Thymus (tissue), 11 donors: Measurements from ENCODE around the gene TMPRSS9. TPM values are rescaled to one million over a fixed set of nuclear protein-coding genes. Genes with fewer than 3 reads are reported as not detected.
"Not testable (repeated sequence)": the region's sequence is repeated elsewhere in the genome, so short reads cannot be mapped to it uniquely, and the experiment has no call there.

Experiments used
- DNase-seq, 9 donors: peaks; one replicate each; pipeline ENCODE4 v3.0.0-alpha.2; 2013; ENCODE audit warnings: low spot score in 9 of 9, low read depth in 6 of 9, missing footprints in 1 of 9
- H3K27ac ChIP-seq, 2 donors: one replicate each; pipeline ENCODE4 v1.5.1; 2013; ENCODE audit warnings: control low read depth in 1 of 2, low read depth in 1 of 2, low read length in 1 of 2, mild to moderate bottlenecking in 1 of 2, moderate library complexity in 1 of 2
- H3K27me3 ChIP-seq, 2 donors: one replicate each; pipeline ENCODE4 v1.5.1; 2013; ENCODE audit warnings: low read length in 1 of 2; ENCODE audit not compliant: control insufficient read depth in 2 of 2, insufficient read depth in 1 of 2
- H3K36me3 ChIP-seq, 2 donors: one replicate each; pipeline ENCODE4 v1.5.1; 2013; ENCODE audit warnings: low read length in 1 of 2, mild to moderate bottlenecking in 1 of 2, moderate library complexity in 1 of 2; ENCODE audit not compliant: control insufficient read depth in 2 of 2, insufficient read depth in 2 of 2
- H3K4me1 ChIP-seq, 2 donors: one replicate each; pipeline ENCODE4 v1.5.1; 2013; ENCODE audit warnings: low read length in 2 of 2; ENCODE audit not compliant: control insufficient read depth in 2 of 2, insufficient read depth in 2 of 2
- H3K4me3 ChIP-seq, 2 donors: one replicate each; pipeline ENCODE4 v1.5.1; 2013; ENCODE audit warnings: low read length in 2 of 2, control low read depth in 1 of 2, mild to moderate bottlenecking in 1 of 2
- H3K9me3 ChIP-seq, 2 donors: one replicate each; pipeline ENCODE4 v1.5.1; 2013; ENCODE audit warnings: low read length in 1 of 2, mild to moderate bottlenecking in 1 of 2; ENCODE audit not compliant: control insufficient read depth in 2 of 2, insufficient read depth in 1 of 2
- WGBS: extraction: QIAGEN DNeasy Blood & Tissue Kit; methylation state at CpG from one replicate; pipeline ENCODE4 v1.1.7; 2013; 5-methylcytosine and 5-hydroxymethylcytosine counted together
- polyA plus RNA-seq: library from polyadenylated mRNA; stranded (reverse); fragments of 200-250 nt; gene quantifications from one replicate; pipeline ENCODE4 v1.2.3, GENCODE V29; 2013
- total RNA-seq: library from RNA; stranded (reverse); fragments of 120-200 nt; gene quantifications from one replicate; pipeline ENCODE4 v1.2.4, GENCODE V29; 2013
- donor health status: healthy.

TMPRSS9 gene
- total and polyA plus RNA-seq, 2 donors: 0.09 to 0.18 TPM

DNA sequence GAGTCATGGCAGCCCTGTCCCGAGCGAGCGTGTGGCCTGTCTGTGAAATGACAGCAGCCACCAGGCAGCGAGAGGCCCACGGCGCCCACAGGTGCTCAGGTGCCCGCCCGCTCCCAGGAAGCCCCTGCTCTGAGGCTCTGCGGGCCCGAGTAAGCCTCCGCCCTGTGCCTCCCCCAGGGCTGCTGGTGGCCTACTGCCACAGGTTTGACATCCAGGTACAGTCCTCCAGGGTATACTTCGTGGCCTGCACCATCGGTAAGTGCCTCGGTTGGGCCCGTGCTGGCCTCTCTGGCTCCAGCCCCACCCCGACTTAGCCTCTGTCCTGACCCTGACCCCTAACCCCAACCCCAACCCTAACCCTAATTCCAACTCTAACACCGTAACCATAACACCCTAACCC lies 15.0 kb upstream of the TMPRSS9 start:
- no peaks in the 10 kb centered on the region for H3K9me3 ChIP-seq
- no peak overlapping the region for H3K4me3 ChIP-seq
- H3K27ac ChIP-seq: no peak overlapping the region
- H3K4me1 ChIP-seq: peaks cover 0 to 4% of the 10 kb centered on the region in 2 donors
- H3K36me3 ChIP-seq: peaks cover 32 to 64% of the 10 kb centered on the region in 2 donors
- WGBS: 99% methylated on average over 17 of the region's 17 CpGs
- H3K27me3 ChIP-seq: no peaks in the 10 kb centered on the region
- no peak for DNase-seq

DNA sequence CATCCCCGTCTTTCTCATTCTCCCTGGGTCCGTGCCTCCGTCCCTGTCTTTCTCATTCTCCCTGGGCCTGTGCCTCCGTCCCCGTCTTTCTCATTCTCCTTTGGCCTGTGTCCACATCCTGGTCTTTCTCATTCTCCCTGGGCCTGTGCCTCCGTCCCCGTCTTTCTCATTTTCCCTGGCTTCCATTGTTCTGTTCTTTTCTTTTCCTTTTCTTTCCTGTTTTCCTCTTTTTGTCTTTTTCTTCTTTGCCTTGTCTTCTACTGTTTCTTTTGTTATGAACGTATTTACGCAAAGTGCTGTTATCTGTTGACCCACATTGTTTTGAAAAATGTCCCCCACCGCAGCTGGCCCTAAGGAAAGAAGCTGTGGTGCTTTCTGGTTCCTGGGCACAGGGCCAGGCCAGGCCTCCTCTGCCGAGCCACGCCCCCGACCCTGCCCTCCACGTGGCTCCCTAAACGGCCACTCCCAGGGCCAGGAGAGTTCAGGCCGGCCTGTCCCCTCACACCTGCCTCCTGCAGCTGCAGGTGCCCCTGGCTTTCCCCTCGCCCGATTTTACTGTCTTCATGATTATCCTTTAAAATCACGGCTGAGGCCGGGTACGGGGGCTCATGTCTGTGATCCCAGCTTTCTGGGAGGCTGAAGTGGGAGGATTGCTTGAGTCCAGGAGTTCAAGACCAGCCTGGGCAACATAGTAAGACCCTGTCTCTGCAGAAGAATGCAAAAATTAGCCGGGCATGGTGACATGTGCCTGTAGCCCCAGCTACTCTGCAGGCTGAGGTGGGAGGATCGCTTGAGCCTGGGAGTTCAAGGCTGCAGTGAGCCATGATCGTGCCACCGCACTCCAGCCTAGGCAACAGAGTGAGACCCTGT lies 14.0 kb upstream of the TMPRSS9 start:
- 95% methylated on average over 25 of the region's 25 CpGs for WGBS
- Histone ChIP-seq H3K36me3 (peaks cover 28 to 62% of the 10 kb centered on the region in 2 donors), H3K27ac (no peak overlapping the region), H3K4me3 (no peak overlapping the region), H3K4me1 (peaks cover 0 to 4% of the 10 kb centered on the region in 2 donors), H3K9me3 (no peaks in the 10 kb centered on the region), H3K27me3 (no peaks in the 10 kb centered on the region)
- no peak for DNase-seq

DNA sequence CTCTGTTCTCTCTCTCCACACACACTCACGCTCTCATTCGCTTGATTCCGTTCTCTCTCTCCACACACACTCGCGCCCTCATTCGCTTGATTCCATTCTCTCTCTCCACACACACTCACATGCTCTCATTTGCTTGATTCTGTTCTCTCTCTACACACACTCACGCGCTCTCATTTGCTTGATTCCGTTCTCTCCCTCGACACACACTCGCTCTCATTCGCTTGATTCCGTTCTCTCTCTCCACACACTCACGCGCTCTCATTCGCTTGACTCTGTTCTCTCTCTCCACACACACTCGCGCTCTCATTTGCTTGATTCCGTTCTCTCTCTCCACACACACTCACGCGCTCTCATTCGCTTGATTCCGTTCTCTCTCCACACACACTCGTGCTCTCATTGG lies 10.2 kb upstream of the TMPRSS9 start:
- not testable (repeated sequence) for H3K4me1 ChIP-seq, H3K4me3 ChIP-seq, H3K9me3 ChIP-seq, DNase-seq, H3K27me3 ChIP-seq, H3K27ac ChIP-seq
- WGBS: 96% methylated on average over 24 of the region's 24 CpGs
- H3K36me3 ChIP-seq: peaks cover 32 to 67% of the 10 kb centered on the region in 2 donors

DNA sequence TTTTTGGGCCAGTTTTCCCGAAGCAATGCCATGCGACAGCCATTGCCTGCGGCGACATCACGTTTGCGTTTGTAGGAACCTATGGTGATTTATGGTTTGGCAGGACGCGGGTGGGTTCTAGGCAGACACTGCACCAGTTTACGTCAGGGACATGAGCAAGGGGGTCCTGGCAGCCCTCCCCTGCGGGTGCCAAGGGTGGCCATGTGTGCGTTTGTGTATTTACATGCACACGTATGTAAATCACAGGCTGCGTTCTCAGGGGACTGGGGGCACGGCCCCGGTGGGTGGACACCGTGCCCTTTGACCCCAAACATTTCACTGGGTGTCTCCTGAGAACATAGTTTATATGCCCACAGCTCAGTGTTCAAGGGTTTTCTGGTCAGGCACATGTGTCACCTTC lies 9.4 kb upstream of the TMPRSS9 start:
- 98% methylated on average over 16 of the region's 16 CpGs for WGBS
- H3K27me3 ChIP-seq: no peaks in the 10 kb centered on the region
- peaks cover 31 to 64% of the 10 kb centered on the region in 2 donors for H3K36me3 ChIP-seq
- H3K9me3 ChIP-seq: no peaks in the 10 kb centered on the region
- H3K27ac ChIP-seq: no peak overlapping the region
- DNase-seq: no peak
- H3K4me1 ChIP-seq: no peaks in the 10 kb centered on the region
- no peak overlapping the region for H3K4me3 ChIP-seq

DNA sequence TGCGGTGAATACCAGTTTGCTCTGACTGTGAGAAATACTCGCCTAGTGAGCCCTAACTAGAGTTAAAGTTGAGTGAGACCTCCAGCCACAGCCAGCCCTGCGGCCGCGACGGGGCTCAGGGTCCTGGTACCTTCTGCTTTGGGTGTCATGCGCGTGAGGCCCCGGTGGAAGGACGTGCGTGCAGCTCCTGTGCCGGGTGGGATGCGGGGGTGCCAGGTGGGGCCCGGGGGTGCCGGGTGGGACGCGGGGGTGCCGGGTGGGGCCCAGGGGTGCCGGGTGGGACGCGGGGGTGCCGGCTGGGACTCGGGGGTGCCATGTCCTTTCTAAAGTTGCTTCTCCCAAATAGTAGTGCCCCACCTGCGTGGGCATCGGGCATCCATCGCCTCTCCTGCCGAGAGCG lies 8.5 kb upstream of the TMPRSS9 start:
- Histone ChIP-seq H3K36me3 (peaks cover 31 to 57% of the 10 kb centered on the region in 2 donors), H3K27ac (no peak overlapping the region), H3K9me3 (no peaks in the 10 kb centered on the region), H3K4me3 (no peak overlapping the region), H3K27me3 (no peaks in the 10 kb centered on the region), H3K4me1 (no peaks in the 10 kb centered on the region)
- 98% methylated on average over 28 of the region's 28 CpGs for WGBS
- no peak for DNase-seq

DNA sequence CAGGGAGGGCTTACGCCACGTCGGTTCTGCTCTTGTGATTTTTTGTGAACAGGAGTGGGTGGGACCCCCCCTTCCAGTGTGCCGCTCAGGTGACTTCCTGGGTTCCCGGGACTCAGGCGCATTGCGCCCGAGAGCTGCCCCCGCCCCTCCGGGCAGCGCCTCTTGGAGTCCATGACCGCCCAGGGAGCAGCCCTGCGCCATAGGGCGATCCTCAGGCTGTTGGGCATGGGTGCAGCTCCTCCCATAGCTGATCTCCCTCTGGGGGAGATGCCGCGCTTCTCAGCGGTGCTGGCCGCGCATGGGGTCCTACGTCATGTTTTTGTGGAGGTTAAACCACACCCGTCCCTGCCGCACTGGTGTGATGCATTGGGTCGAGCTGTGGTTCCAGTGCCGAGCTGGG lies 7.9 kb upstream of the TMPRSS9 start:
- H3K4me3 ChIP-seq: no peak overlapping the region
- WGBS: 97% methylated on average over 24 of the region's 24 CpGs
- no peaks in the 10 kb centered on the region for H3K4me1 ChIP-seq
- DNase-seq: no peak
- no peaks in the 10 kb centered on the region for H3K27me3 ChIP-seq
- peaks cover 31 to 53% of the 10 kb centered on the region in 2 donors for H3K36me3 ChIP-seq
- H3K27ac ChIP-seq: no peak overlapping the region
- H3K9me3 ChIP-seq: no peaks in the 10 kb centered on the region

DNA sequence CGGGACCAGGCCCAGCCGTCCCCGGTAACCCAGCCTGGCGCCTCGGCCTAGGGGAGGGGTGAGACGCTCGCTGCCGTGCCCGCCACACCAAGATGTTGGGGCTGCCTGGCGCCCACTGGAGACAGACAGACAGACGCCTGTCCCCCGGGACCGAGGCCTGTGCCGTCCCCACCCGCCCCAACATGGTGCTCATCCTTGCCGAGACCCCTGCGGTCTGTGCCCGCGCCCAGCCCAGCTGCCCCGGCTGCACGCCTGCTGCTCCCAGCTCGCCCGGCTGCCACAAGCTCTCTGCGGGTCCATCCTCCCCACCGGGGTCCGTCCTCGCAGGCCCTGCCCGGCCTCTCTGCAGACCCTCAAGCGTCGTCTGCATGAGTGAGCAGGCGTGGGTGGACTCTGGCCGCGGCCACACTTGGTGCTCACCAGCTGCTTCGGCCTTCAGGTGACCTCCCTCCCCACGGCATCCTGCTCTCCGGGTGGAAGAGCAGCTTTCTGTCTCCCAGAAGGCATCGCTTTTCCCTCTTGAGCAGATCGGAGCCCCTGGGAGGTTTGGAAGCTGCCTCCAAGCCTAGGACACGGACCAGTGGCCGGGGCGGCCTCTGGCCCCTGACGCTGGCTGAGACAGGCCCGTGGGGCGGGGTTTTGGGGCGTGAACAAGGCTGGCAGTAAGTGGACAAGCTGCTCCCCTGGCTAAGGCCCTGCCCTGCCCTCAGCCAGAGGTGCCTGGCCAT lies 6.7 kb upstream of the TMPRSS9 start:
- WGBS: 96% methylated on average over 45 of the region's 45 CpGs
- no peak for DNase-seq

DNA sequence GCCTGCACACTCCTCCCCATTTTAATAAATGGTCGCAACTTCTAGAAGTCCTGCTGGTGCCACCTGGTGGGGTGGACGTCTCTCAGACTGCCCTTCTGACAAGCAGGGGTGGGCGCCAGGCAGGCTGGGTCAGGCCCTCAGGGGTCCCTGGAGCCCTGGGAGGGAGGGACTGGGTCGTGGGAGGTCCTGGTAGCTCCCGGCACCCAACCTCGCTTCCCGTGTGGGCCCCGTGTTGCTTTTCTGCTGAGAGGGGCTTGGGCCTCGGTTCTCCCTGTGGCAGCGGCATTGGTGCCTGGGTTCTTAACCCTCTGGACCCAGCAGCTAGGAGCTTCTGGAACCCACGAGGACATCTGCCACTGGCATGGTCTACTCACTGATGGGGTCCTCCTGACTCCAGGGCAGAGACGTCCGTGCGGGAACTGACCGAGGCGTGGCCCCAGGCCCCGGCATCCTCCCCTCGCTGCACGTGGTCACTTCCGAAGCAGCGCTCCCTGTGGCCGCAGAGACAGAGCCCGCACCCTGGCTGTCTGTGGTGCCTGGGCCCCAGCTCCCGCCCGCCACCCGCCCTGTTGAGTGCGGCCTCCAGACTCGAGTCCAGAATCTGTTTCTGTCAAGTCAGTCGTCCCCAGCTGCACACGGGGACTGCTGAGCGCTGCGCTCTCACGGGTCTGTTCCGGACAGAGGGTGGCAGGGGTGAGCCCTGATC lies 6.0 kb upstream of the TMPRSS9 start:
- peaks cover 3 to 11% of the 10 kb centered on the region in 2 donors for H3K27me3 ChIP-seq
- no peak overlapping the region for H3K27ac ChIP-seq
- H3K4me1 ChIP-seq: no peaks in the 10 kb centered on the region
- DNase-seq: no peak
- WGBS: 98% methylated on average over 34 of the region's 34 CpGs
- no peaks in the 10 kb centered on the region for H3K9me3 ChIP-seq
- H3K36me3 ChIP-seq: peaks cover 29 to 53% of the 10 kb centered on the region in 2 donors
- H3K4me3 ChIP-seq: no peak overlapping the region

More for the DNA sequence above, 6.7 kb upstream of the TMPRSS9 start:
- Histone ChIP-seq H3K27ac (no peak overlapping the region), H3K27me3 (peaks cover 0 to 4% of the 10 kb centered on the region in 2 donors), H3K4me3 (no peak overlapping the region), H3K9me3 (no peaks in the 10 kb centered on the region), H3K4me1 (no peaks in the 10 kb centered on the region), H3K36me3 (peaks cover 31 to 53% of the 10 kb centered on the region in 2 donors)

DNA sequence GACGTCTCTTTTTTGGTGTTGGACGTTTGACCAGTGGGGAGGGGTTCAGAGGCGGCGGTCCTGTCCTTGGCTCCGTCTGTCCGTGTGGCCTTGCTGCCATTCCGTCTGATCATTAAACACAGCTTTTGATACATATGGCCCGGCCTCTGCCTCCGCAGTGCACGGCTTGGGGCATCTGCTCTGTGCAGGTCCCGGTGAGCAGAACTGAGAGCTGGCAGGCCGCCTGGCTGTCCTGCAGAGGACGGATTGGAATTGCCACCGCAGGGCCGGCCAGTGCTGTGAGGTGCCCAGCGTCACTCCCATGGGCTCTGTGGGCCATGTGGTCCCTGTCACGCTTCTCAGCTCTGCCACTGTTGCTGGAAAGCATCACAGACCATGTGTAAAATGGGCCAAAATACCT lies 5.4 kb upstream of the TMPRSS9 start:
- no peak for DNase-seq
- Histone ChIP-seq H3K4me3 (no peak overlapping the region), H3K9me3 (no peaks in the 10 kb centered on the region), H3K4me1 (no peaks in the 10 kb centered on the region), H3K36me3 (peaks cover 29 to 51% of the 10 kb centered on the region in 2 donors), H3K27ac (no peak overlapping the region), H3K27me3 (peaks cover 4 to 18% of the 10 kb centered on the region in 2 donors)
- WGBS: 98% methylated on average over 17 of the region's 17 CpGs
